Body of pancreas (tissue), 4 donors: ENCODE data around the gene IP6K2. TPM values are rescaled to one million over a fixed set of nuclear protein-coding genes. Genes with fewer than 3 reads are reported as not detected.

Source experiments
- ATAC-seq: fragments of 150-250 bp; one replicate; pipeline ENCODE4 v1.9.1; 2016
- DNase-seq, 4 donors: peaks; one replicate each; pipeline ENCODE4 v3.0.0-alpha.2; 2019
- H3K27ac ChIP-seq, 4 donors: fragments of 200-600 bp; sonication (generic); 1 replicate in 3 of 4; 2 replicates in 1 of 4; pipeline versions ENCODE4 v1.5.1 to v1.6.1; 2016 to 2019; ENCODE audit warnings: mild to moderate bottlenecking in 1 of 4, mixed read lengths in 1 of 4, moderate library complexity in 1 of 4
- H3K27me3 ChIP-seq, 2 donors: fragments of 200-600 bp; sonication (generic); one replicate each; pipeline ENCODE4 v1.6.0; 2016; ENCODE audit warnings: mild to moderate bottlenecking in 1 of 2
- H3K36me3 ChIP-seq, 2 donors: fragments of 200-600 bp; sonication (generic); replicated peaks in 1 of 2; 2 replicates each; pipeline ENCODE4 v1.5.1; 2016; ENCODE audit warnings: low read depth in 2 of 2; ENCODE audit not compliant: insufficient read depth in 1 of 2
- H3K4me1 ChIP-seq: fragments of 200-600 bp; sonication (generic); one replicate; pipeline ENCODE4 v1.6.0; 2016
- H3K4me3 ChIP-seq, 2 donors: fragments of 200-600 bp; sonication (generic); 1 replicate in 1 of 2; 2 replicates in 1 of 2; pipeline ENCODE4 v1.5.1; 2016 to 2019
- H3K9me3 ChIP-seq, 3 donors: fragments of 200-600 bp; sonication (generic); 1 replicate in 2 of 3; 2 replicates in 1 of 3; pipeline ENCODE4 v1.5.1; 2016
- CTCF ChIP-seq, 7 experiments: fragments of 450-650 bp in 4 of 7; fragments of 200-600 bp in 3 of 7; sonication (generic) in 3 of 7; IDR thresholded peaks; one replicate each; pipeline ENCODE4 v1.5.1; 2016 to 2019; ENCODE audit warnings: antibody characterized with exemption in 7 of 7
- POLR2A ChIP-seq, 3 donors: fragments of 450-650 bp; IDR thresholded peaks; one replicate each; pipeline ENCODE4 v1.6.1; 2016; ENCODE audit warnings: antibody characterized with exemption in 3 of 3, mild to moderate bottlenecking in 2 of 3
- WGBS, 2 donors: methylation state at CpG; one replicate each; pipeline ENCODE4 v1.1.5; 2017; 5-methylcytosine and 5-hydroxymethylcytosine counted together
- intact Hi-C: fragments of 100-400 bp; cut with DNase I; formaldehyde crosslinking; loops from one replicate; pipeline ENCODE4 v1.15.1; 2023
- total RNA-seq, 2 donors: library from RNA; depleted of rRNA; stranded (reverse); fragments of >200 nt; gene quantifications; one replicate each; pipeline ENCODE4 v1.1.0, GENCODE V29; 2016

IP6K2 gene
- total RNA-seq, 2 donors from 2014 or later, result 67.5 to 138 TPM

GRCh38 chr3:48662753-48663488 is 54.1 kb downstream of the IP6K2 start, which contains the start of gene CELSR3:
Gene CELSR3, minus strand, starts transcription at chr3:48662886. Its CDS starts 252 bp downstream, at chr3:48662634.
- H3K27ac ChIP-seq, result peak within 1 kb of the TSS in 2 of 4 donors; percentile 54 to 57
- peak; percentile 39 to 54 (median 47) for DNase-seq
- intact Hi-C loops, result no loop called here
- TF ChIP-seq CTCF (IDR thresholded peaks at IDR 0.05) (no peak), POLR2A (IDR thresholded peaks at IDR 0.05) (peak in 1 of 3 donors; percentile 15)
- H3K27me3 ChIP-seq, result peaks cover 0 to 14% of the 10 kb centered on the region in 2 donors
- 1 to 3% methylated on average over 11 to 50 of the region's 52 CpGs for WGBS, 2 donors
- peak; percentile 21 for ATAC-seq
- H3K9me3 ChIP-seq, result no peaks in the 10 kb centered on the region
- peaks cover 29% of the 10 kb centered on the region for H3K4me1 ChIP-seq
- no peaks in the 10 kb centered on the region for H3K36me3 ChIP-seq
- H3K4me3 ChIP-seq, result no peak within 1 kb of the TSS

- DNase-seq (no peak), ATAC-seq (no peak)
- H3K36me3 ChIP-seq, result no peaks in the 10 kb centered on the region
- no peaks in the 10 kb centered on the region for H3K9me3 ChIP-seq
- TF ChIP-seq CTCF (IDR thresholded peaks at IDR 0.05) (no peak), POLR2A (IDR thresholded peaks at IDR 0.05) (no peak)
- H3K4me3 ChIP-seq, result no peak overlapping the region
- WGBS, 2 donors, result 2% methylated on average over 32 of the region's 46 CpGs; no CpG with 5 or more reads in 1 of the 2 donors
- H3K4me1 ChIP-seq, result peaks cover 29% of the 10 kb centered on the region
- intact Hi-C loops, result no loop called here
- no peak overlapping the region for H3K27ac ChIP-seq
- peaks cover 0 to 14% of the 10 kb centered on the region in 2 donors for H3K27me3 ChIP-seq
Observed at GRCh38 chr3:48662145-48662752, 54.8 kb downstream of the IP6K2 start.

- intact Hi-C loops, result no loop called here
- ATAC-seq (peak; percentile 55), DNase-seq (peak; percentile 63 to 74 (median 74))
- Histone ChIP-seq H3K9me3 (no peaks in the 10 kb centered on the region), H3K27ac (no peak overlapping the region), H3K36me3 (no peaks in the 10 kb centered on the region), H3K4me1 (peaks cover 31% of the 10 kb centered on the region), H3K4me3 (no peak overlapping the region), H3K27me3 (peaks cover 0 to 14% of the 10 kb centered on the region in 2 donors)
- WGBS, 2 donors, result 2% methylated on average over 20 to 67 of the region's 67 CpGs
- TF ChIP-seq POLR2A (IDR thresholded peaks at IDR 0.05) (no peak), CTCF (IDR thresholded peaks at IDR 0.05) (no peak)
Observed at GRCh38 chr3:48661501-48662144, 55.4 kb downstream of the IP6K2 start.

- intact Hi-C loops, result no loop called here
- Histone ChIP-seq H3K4me1 (peaks cover 35% of the 10 kb centered on the region), H3K36me3 (no peaks in the 10 kb centered on the region), H3K27ac (no peak overlapping the region), H3K9me3 (no peaks in the 10 kb centered on the region), H3K4me3 (no peak overlapping the region), H3K27me3 (peaks cover 0 to 14% of the 10 kb centered on the region in 2 donors)
- WGBS, 2 donors, result 39 to 58% methylated on average over 50 to 61 of the region's 61 CpGs
- no peak for TF ChIP-seq POLR2A (IDR thresholded peaks at IDR 0.05)
- TF ChIP-seq CTCF (IDR thresholded peaks at IDR 0.05), result no peak
- ATAC-seq, result no peak
- no peak for DNase-seq
Observed at GRCh38 chr3:48660800-48661400, 56.1 kb downstream of the IP6K2 start.
